Measurements from ENCODE around the gene MRAS.

DNA sequence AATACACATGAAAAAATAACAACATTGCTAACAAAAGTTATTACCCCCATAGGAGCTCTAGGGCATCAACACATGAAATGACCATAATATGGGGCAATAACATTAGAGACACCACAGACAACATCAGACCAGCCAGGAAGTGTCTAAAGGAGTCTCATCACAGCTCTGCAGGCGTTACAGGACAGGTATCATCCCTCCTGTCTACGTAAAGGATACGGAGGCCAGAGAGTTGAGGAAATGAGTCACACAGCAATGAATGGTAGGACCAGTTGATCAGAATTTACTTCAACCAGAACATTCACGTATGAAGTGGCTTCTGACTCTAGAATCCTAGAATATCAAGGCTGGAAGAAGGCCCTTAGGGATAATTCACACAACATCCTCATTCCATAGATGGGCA is 20.5 kb upstream of the MRAS start:
- no peak for TF ChIP-seq RCOR1 (IDR thresholded peaks at IDR 0.05; ENCODE audit: low read length)
- no peak for TF ChIP-seq GATA2 (CRISPR knock-in tag; IDR thresholded peaks at IDR 0.05)
- TF ChIP-seq POLR2AphosphoS5 (IDR thresholded peaks at IDR 0.05; ENCODE audit: low read depth, low read length) = no peak
- TF ChIP-seq NFIC (IDR thresholded peaks at IDR 0.05; ENCODE audit: borderline replicate concordance) = no peak
- TF ChIP-seq EP300 (IDR thresholded peaks at IDR 0.05; ENCODE audit: borderline replicate concordance in 1 of 2, low read depth in 1 of 2, low read length in 1 of 2) = no peak
- no peak for TF ChIP-seq MXI1 (IDR thresholded peaks at IDR 0.05; ENCODE audit: low read depth, low read length)
- no peak for TF ChIP-seq REST (IDR thresholded peaks at IDR 0.05; ENCODE audit: low read depth, low read length)
- no peak for TF ChIP-seq GABPA (IDR thresholded peaks at IDR 0.05; ENCODE audit: low read depth)
- TF ChIP-seq, protein P1, sequence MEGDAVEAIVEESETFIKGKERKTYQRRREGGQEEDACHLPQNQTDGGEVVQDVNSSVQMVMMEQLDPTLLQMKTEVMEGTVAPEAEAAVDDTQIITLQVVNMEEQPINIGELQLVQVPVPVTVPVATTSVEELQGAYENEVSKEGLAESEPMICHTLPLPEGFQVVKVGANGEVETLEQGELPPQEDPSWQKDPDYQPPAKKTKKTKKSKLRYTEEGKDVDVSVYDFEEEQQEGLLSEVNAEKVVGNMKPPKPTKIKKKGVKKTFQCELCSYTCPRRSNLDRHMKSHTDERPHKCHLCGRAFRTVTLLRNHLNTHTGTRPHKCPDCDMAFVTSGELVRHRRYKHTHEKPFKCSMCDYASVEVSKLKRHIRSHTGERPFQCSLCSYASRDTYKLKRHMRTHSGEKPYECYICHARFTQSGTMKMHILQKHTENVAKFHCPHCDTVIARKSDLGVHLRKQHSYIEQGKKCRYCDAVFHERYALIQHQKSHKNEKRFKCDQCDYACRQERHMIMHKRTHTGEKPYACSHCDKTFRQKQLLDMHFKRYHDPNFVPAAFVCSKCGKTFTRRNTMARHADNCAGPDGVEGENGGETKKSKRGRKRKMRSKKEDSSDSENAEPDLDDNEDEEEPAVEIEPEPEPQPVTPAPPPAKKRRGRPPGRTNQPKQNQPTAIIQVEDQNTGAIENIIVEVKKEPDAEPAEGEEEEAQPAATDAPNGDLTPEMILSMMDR (IDR thresholded peaks at IDR 0.05) = no peak
- TF ChIP-seq TAF1 (IDR thresholded peaks at IDR 0.05; ENCODE audit: borderline replicate concordance, low read depth, low read length) = no peak
- no peak for TF ChIP-seq SIN3A (IDR thresholded peaks at IDR 0.05; ENCODE audit: borderline replicate concordance, low read depth, low read length)
- no peak for TF ChIP-seq RXRA (IDR thresholded peaks at IDR 0.05; ENCODE audit: borderline replicate concordance, low read depth)

Measured in SK-N-SH (cell line).